Esophagus muscularis mucosa (tissue), 4 donors: Measurements from ENCODE around the gene OGA. TPM values are rescaled to one million over a fixed set of nuclear protein-coding genes. Genes with fewer than 3 reads are reported as not detected.

Source experiments
- DNase-seq: peaks from one replicate; pipeline ENCODE4 v3.0.0-alpha.2; 2017; ENCODE audit errors: extremely low spot score
- H3K27ac ChIP-seq, 4 donors: fragments of 200-600 bp; sonication (generic); replicated peaks in 1 of 4; 1 replicate in 3 of 4; 2 replicates in 1 of 4; pipeline ENCODE4 v1.5.1; 2016 to 2019; ENCODE audit warnings: mild to moderate bottlenecking in 1 of 4
- H3K27me3 ChIP-seq, 4 donors: fragments of 200-600 bp; sonication (generic); one replicate each; pipeline versions ENCODE4 v1.5.1 to v1.6.0; 2016 to 2019
- H3K36me3 ChIP-seq, 4 donors: fragments of 200-600 bp; sonication (generic); one replicate each; pipeline ENCODE4 v1.5.1; 2016 to 2019
- H3K4me1 ChIP-seq, 4 donors: fragments of 200-600 bp; sonication (generic); one replicate each; pipeline ENCODE4 v1.5.1; 2016 to 2019
- H3K4me3 ChIP-seq, 4 donors: fragments of 200-600 bp; sonication (generic); 1 replicate in 2 of 4; 2 replicates in 2 of 4; pipeline ENCODE4 v1.5.1; 2016 to 2019; ENCODE audit warnings: mild to moderate bottlenecking in 4 of 4, moderate library complexity in 1 of 4
- H3K9me3 ChIP-seq, 4 donors: fragments of 200-600 bp; sonication (generic); 1 replicate in 3 of 4; 2 replicates in 1 of 4; pipeline ENCODE4 v1.5.1; 2016 to 2019
- EP300 ChIP-seq: sonication (generic); formaldehyde crosslinking; IDR thresholded peaks from one replicate; pipeline ENCODE4 v1.6.1; 2017; ENCODE audit warnings: antibody characterized with exemption
- POLR2A ChIP-seq: fragments of 450-650 bp; IDR thresholded peaks from one replicate; pipeline ENCODE4 v1.6.1; 2017; ENCODE audit warnings: antibody characterized with exemption, moderate library complexity, mild to moderate bottlenecking, low read depth
- POLR2AphosphoS5 ChIP-seq, 2 donors: sonication (generic); formaldehyde crosslinking; IDR thresholded peaks; one replicate each; pipeline ENCODE4 v1.6.1; 2017; ENCODE audit warnings: antibody characterized with exemption in 2 of 2
- WGBS: methylation state at CpG from one replicate; pipeline ENCODE4 v1.1.5; 2018; 5-methylcytosine and 5-hydroxymethylcytosine counted together
- intact Hi-C: fragments of 100-400 bp; cut with DNase I; formaldehyde crosslinking; loops from one replicate; pipeline ENCODE4 v1.15.1; 2023
- total RNA-seq, 4 donors: library from RNA; depleted of rRNA; stranded (reverse); fragments of >200 nt; gene quantifications; one replicate each; pipeline versions ENCODE4 v1.1.0 to v1.2.1, GENCODE V29; 2016
- TF ChIP-seq, protein P1 (sequence below), 3 experiments: fragments of 200-600 bp in 2 of 3; fragments of 450-650 bp in 1 of 3; sonication (generic) in 2 of 3; IDR thresholded peaks; one replicate each; pipeline ENCODE4 v1.5.1; 2017 to 2019; ENCODE audit warnings: antibody characterized with exemption in 3 of 3, mild to moderate bottlenecking in 2 of 3, moderate library complexity in 1 of 3

The OGA gene
- total RNA-seq, 4 donors from 2014 or later: 85.4 to 131 (median 101) TPM

GRCh38 chr10:101814466-101815071, 3.7 kb downstream of the OGA start:
- Histone ChIP-seq H3K4me1 (peaks cover 46 to 66% (median 60%) of the 10 kb centered on the region in 4 donors), H3K4me3 (peak overlapping the region; percentile 73 to 99 (median 94)), H3K9me3 (no peaks in the 10 kb centered on the region), H3K27me3 (no peaks in the 10 kb centered on the region), H3K27ac (peak overlapping the region in 2 of 4 donors; percentile 7 to 8), H3K36me3 (peaks cover 15 to 33% (median 27%) of the 10 kb centered on the region in 4 donors)
- intact Hi-C loops: loop anchor here (5.0 kb wide), 2 partner anchors 32 to 338 kb away; partner anchors contain the start of genes NOLC1 and NPM3
- no peak for TF ChIP-seq POLR2A
- TF ChIP-seq POLR2AphosphoS5 (IDR thresholded peaks at IDR 0.05): no peak
- TF ChIP-seq, protein P1, sequence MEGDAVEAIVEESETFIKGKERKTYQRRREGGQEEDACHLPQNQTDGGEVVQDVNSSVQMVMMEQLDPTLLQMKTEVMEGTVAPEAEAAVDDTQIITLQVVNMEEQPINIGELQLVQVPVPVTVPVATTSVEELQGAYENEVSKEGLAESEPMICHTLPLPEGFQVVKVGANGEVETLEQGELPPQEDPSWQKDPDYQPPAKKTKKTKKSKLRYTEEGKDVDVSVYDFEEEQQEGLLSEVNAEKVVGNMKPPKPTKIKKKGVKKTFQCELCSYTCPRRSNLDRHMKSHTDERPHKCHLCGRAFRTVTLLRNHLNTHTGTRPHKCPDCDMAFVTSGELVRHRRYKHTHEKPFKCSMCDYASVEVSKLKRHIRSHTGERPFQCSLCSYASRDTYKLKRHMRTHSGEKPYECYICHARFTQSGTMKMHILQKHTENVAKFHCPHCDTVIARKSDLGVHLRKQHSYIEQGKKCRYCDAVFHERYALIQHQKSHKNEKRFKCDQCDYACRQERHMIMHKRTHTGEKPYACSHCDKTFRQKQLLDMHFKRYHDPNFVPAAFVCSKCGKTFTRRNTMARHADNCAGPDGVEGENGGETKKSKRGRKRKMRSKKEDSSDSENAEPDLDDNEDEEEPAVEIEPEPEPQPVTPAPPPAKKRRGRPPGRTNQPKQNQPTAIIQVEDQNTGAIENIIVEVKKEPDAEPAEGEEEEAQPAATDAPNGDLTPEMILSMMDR (IDR thresholded peaks at IDR 0.05): no peak
- TF ChIP-seq EP300: no peak
- DNase-seq: no peak
- 62% methylated on average over 8 of the region's 8 CpGs for WGBS

DNA sequence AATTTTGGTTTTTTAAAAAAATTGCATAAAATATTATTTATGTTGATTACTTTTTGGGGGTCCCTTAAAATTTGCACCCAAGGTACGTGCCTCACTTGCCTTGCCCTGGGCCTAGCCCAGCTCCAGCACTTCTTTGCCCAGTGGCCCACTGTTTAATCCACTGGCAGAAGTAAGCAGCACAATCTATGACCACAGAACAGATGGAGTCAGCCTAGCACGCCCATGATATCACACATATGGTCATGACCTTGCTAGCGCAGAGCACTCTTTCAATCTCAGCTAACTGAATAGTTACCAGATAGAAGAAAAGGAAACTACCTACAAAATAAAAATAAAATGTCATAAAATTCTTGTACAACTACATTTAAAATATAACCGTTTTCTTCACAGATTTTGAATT, 5.6 kb downstream of the OGA start:
- intact Hi-C loops: no loop called here
- Histone ChIP-seq H3K4me1 (peaks cover 38 to 57% (median 52%) of the 10 kb centered on the region in 4 donors), H3K27ac (no peak overlapping the region), H3K27me3 (no peaks in the 10 kb centered on the region), H3K4me3 (no peak overlapping the region), H3K36me3 (peaks cover 33 to 53% (median 47%) of the 10 kb centered on the region in 4 donors), H3K9me3 (no peaks in the 10 kb centered on the region)
- DNase-seq: no peak
- TF ChIP-seq EP300: no peak
- TF ChIP-seq POLR2AphosphoS5 (IDR thresholded peaks at IDR 0.05): no peak
- TF ChIP-seq POLR2A: no peak
- TF ChIP-seq, protein P1 (IDR thresholded peaks at IDR 0.05): no peak
- WGBS: 70% methylated on average over 4 of the region's 4 CpGs

GRCh38 chr10:101807158-101807557, 11.1 kb downstream of the OGA start:
- Histone ChIP-seq H3K4me3 (no peak overlapping the region), H3K27ac (no peak overlapping the region), H3K4me1 (peaks cover 6 to 25% (median 19%) of the 10 kb centered on the region in 4 donors), H3K36me3 (peaks cover 80 to 100% (median 96%) of the 10 kb centered on the region in 4 donors), H3K9me3 (no peaks in the 10 kb centered on the region), H3K27me3 (no peaks in the 10 kb centered on the region)
- no peak for DNase-seq
- 66% methylated on average over 1 of the region's 1 CpG for WGBS
- intact Hi-C loops: no loop called here
- TF ChIP-seq POLR2AphosphoS5 (IDR thresholded peaks at IDR 0.05) (no peak), EP300 (no peak), POLR2A (no peak)
- TF ChIP-seq, protein P1 (IDR thresholded peaks at IDR 0.05): no peak

DNA sequence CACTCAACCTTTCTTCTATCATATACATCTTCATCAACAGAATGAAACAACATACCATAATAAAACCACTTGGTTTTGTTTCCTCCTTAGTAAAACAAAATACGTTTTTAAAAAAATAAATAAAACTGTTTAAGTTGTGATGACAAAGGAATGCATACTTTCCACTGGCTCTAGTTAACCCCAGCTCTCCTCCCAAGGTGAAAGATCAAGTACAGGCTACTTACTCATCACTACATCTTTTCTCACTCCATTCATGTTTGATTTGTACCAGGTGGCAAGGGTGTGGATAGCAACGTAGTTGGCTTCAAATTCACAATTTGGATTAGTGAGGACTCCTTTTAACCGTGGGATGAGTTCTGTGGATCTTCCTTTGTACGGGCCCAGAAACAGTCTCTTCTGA, 14.7 kb downstream of the OGA start:
- H3K4me3 ChIP-seq: no peak overlapping the region
- WGBS: 57% methylated on average over 4 of the region's 4 CpGs
- DNase-seq: no peak
- no peaks in the 10 kb centered on the region for H3K9me3 ChIP-seq
- intact Hi-C loops: no loop called here
- H3K27me3 ChIP-seq: no peaks in the 10 kb centered on the region
- H3K4me1 ChIP-seq: peaks cover 0 to 20% (median 14%) of the 10 kb centered on the region in 4 donors
- no peak overlapping the region for H3K27ac ChIP-seq
- TF ChIP-seq POLR2A: no peak
- no peak for TF ChIP-seq POLR2AphosphoS5 (IDR thresholded peaks at IDR 0.05)
- no peak for TF ChIP-seq EP300
- TF ChIP-seq, protein P1 (IDR thresholded peaks at IDR 0.05): no peak
- peaks cover 91 to 100% (median 98%) of the 10 kb centered on the region in 4 donors for H3K36me3 ChIP-seq
